ENCODE measurements around the gene COL8A2. TPM values are rescaled to one million over a fixed set of nuclear protein-coding genes. Genes with fewer than 3 reads are reported as not detected.

The COL8A2 gene
- total RNA-seq, 1 donor from 2014 or later, result not detected

GRCh38 chr1:36114371-36114770, 10.7 kb downstream of the COL8A2 start:
- no peak for TF ChIP-seq CTCF (IDR thresholded peaks at IDR 0.05; ENCODE audit: partially characterized antibody, unreplicated experiment)
- H3K27ac Mint-ChIP-seq (ENCODE audit: unreplicated experiment), result no peak overlapping the region
- H3K4me1 Mint-ChIP-seq (ENCODE audit: low read depth, unreplicated experiment), result no peaks in the 10 kb centered on the region
- no peaks in the 10 kb centered on the region for H3K9me3 Mint-ChIP-seq (ENCODE audit: unreplicated experiment)
- peaks cover 5% of the 10 kb centered on the region for H3K36me3 Mint-ChIP-seq (ENCODE audit: unreplicated experiment)
- DNase-seq, result no peak
- H3K27me3 Mint-ChIP-seq (ENCODE audit: unreplicated experiment), result peaks cover 22% of the 10 kb centered on the region
- H3K4me3 Mint-ChIP-seq (ENCODE audit: unreplicated experiment), result no peak overlapping the region

GRCh38 chr1:36112823-36113222, 12.2 kb downstream of the COL8A2 start:
- Mint-ChIP-seq H3K9me3 (ENCODE audit: unreplicated experiment) (no peaks in the 10 kb centered on the region), H3K4me3 (ENCODE audit: unreplicated experiment) (no peak overlapping the region)

GRCh38 chr1:36111151-36111550, 13.9 kb downstream of the COL8A2 start:
- peaks cover 5% of the 10 kb centered on the region for H3K36me3 Mint-ChIP-seq (ENCODE audit: unreplicated experiment)
- no peaks in the 10 kb centered on the region for H3K9me3 Mint-ChIP-seq (ENCODE audit: unreplicated experiment)
- H3K27me3 Mint-ChIP-seq (ENCODE audit: unreplicated experiment), result peaks cover 18% of the 10 kb centered on the region
- no peak overlapping the region for H3K27ac Mint-ChIP-seq (ENCODE audit: unreplicated experiment)
- DNase-seq, result no peak
- no peak overlapping the region for H3K4me3 Mint-ChIP-seq (ENCODE audit: unreplicated experiment)
- TF ChIP-seq CTCF (IDR thresholded peaks at IDR 0.05; ENCODE audit: partially characterized antibody, unreplicated experiment), result no peak
- no peaks in the 10 kb centered on the region for H3K4me1 Mint-ChIP-seq (ENCODE audit: low read depth, unreplicated experiment)

More at GRCh38 chr1:36112823-36113222, 12.2 kb downstream of the COL8A2 start:
- no peak for DNase-seq
- peaks cover 5% of the 10 kb centered on the region for H3K36me3 Mint-ChIP-seq (ENCODE audit: unreplicated experiment)
- H3K27me3 Mint-ChIP-seq (ENCODE audit: unreplicated experiment), result peaks cover 24% of the 10 kb centered on the region
- no peak overlapping the region for H3K27ac Mint-ChIP-seq (ENCODE audit: unreplicated experiment)
- no peak for TF ChIP-seq CTCF (IDR thresholded peaks at IDR 0.05; ENCODE audit: partially characterized antibody, unreplicated experiment)
- no peaks in the 10 kb centered on the region for H3K4me1 Mint-ChIP-seq (ENCODE audit: low read depth, unreplicated experiment)

- Mint-ChIP-seq H3K27ac (ENCODE audit: unreplicated experiment) (no peak overlapping the region), H3K4me3 (ENCODE audit: unreplicated experiment) (no peak overlapping the region), H3K9me3 (ENCODE audit: unreplicated experiment) (peaks cover 3% of the 10 kb centered on the region), H3K36me3 (ENCODE audit: unreplicated experiment) (peaks cover 5% of the 10 kb centered on the region), H3K27me3 (ENCODE audit: unreplicated experiment) (peaks cover 17% of the 10 kb centered on the region), H3K4me1 (ENCODE audit: low read depth, unreplicated experiment) (no peaks in the 10 kb centered on the region)
- TF ChIP-seq CTCF (IDR thresholded peaks at IDR 0.05; ENCODE audit: partially characterized antibody, unreplicated experiment), result no peak
- no peak for DNase-seq
Observed at GRCh38 chr1:36109041-36109679, 15.9 kb downstream of the COL8A2 start.

GRCh38 chr1:36108314-36108713, 16.7 kb downstream of the COL8A2 start:
- Mint-ChIP-seq H3K36me3 (ENCODE audit: unreplicated experiment) (peaks cover 5% of the 10 kb centered on the region), H3K27ac (ENCODE audit: unreplicated experiment) (no peak overlapping the region), H3K4me3 (ENCODE audit: unreplicated experiment) (no peak overlapping the region), H3K27me3 (ENCODE audit: unreplicated experiment) (peaks cover 17% of the 10 kb centered on the region), H3K4me1 (ENCODE audit: low read depth, unreplicated experiment) (no peaks in the 10 kb centered on the region), H3K9me3 (ENCODE audit: unreplicated experiment) (peaks cover 3% of the 10 kb centered on the region)
- no peak for DNase-seq
- no peak for TF ChIP-seq CTCF (IDR thresholded peaks at IDR 0.05; ENCODE audit: partially characterized antibody, unreplicated experiment)

All from glutamatergic neuron (in vitro differentiated cells).